MV-4-11 (cell line): ENCODE results near the gene CD3D.
"Not testable (repeated sequence)": the region's sequence is repeated elsewhere in the genome, so short reads cannot be mapped to it uniquely, and the experiment has no call there.

Experiments
- DNase-seq: peaks from one replicate; lab custom pipeline; 2025; lab: John Stamatoyannopoulos, UW

Gene CD3D

GRCh38 chr11:118339281-118339961 lies 3.1 kb downstream of the CD3D start:
- no peak for DNase-seq

GRCh38 chr11:118338637-118339061 lies 3.9 kb downstream of the CD3D start:
- DNase-seq, result no peak

- DNase-seq, result no peak
Measured at GRCh38 chr11:118334745-118335144, 7.8 kb downstream of the CD3D start.

- DNase-seq, result no peak
Measured at GRCh38 chr11:118328745-118329144, 13.8 kb downstream of the CD3D start.

GRCh38 chr11:118325283-118325682 lies 17.2 kb downstream of the CD3D start:
- no peak for DNase-seq

GRCh38 chr11:118322721-118323120 lies 19.8 kb downstream of the CD3D start:
- no peak for DNase-seq

- DNase-seq, result peak; percentile 71
Measured at GRCh38 chr11:118321386-118322082, 21.0 kb downstream of the CD3D start.

GRCh38 chr11:118320515-118320914 lies 22.0 kb downstream of the CD3D start:
- no peak for DNase-seq

- DNase-seq, result peak; percentile 95
Measured at GRCh38 chr11:118319337-118319707, 23.2 kb downstream of the CD3D start.

GRCh38 chr11:118318581-118319336 lies 23.7 kb downstream of the CD3D start:
- peak; percentile 32 for DNase-seq

GRCh38 chr11:118318124-118318523 lies 24.4 kb downstream of the CD3D start:
- DNase-seq, result no peak

GRCh38 chr11:118314988-118315411 lies 27.5 kb downstream of the CD3D start:
- DNase-seq, result no peak

GRCh38 chr11:118313242-118313641 lies 29.3 kb downstream of the CD3D start:
- DNase-seq, result no peak

- DNase-seq, result no peak
Measured at GRCh38 chr11:118312328-118312727, 30.2 kb downstream of the CD3D start.

GRCh38 chr11:118311518-118311917 lies 31.0 kb downstream of the CD3D start:
- DNase-seq, result no peak

GRCh38 chr11:118310781-118311485 lies 31.6 kb downstream of the CD3D start:
- DNase-seq, result no peak

GRCh38 chr11:118310271-118310670 lies 32.2 kb downstream of the CD3D start:
- DNase-seq, result no peak

GRCh38 chr11:118308995-118309528 lies 33.4 kb downstream of the CD3D start:
- DNase-seq, result not testable (repeated sequence)

GRCh38 chr11:118306556-118306955 lies 35.9 kb downstream of the CD3D start:
- no peak for DNase-seq

GRCh38 chr11:118305726-118306125 lies 36.8 kb downstream of the CD3D start:
- no peak for DNase-seq

- no peak for DNase-seq
Measured at GRCh38 chr11:118304568-118305248, 37.8 kb downstream of the CD3D start, which contains the start of gene CD3E. TSS of gene CD3E (plus strand) at chr11:118304730. CDS start at chr11:118304953, 223 bp downstream.
